A673 (cell line): ENCODE data around the gene PLA2G15.

ENCODE experiments used
- CTCF ChIP-seq: fragments of 300-800, 200-600 bp; sonication (generic); conservative IDR thresholded peaks from 2 replicates; pipeline ENCODE4 v1.5.1; 2017; ENCODE audit warnings: low read depth, mild to moderate bottlenecking, antibody characterized with exemption, low read length, moderate library complexity, mixed read lengths
- EZH2 ChIP-seq: fragments of 200-600 bp; sonication (generic); IDR thresholded peaks from 2 replicates; pipeline ENCODE4 v1.6.1; 2017; ENCODE audit warnings: borderline replicate concordance, low read depth, mild to moderate bottlenecking, mixed read lengths, antibody characterized with exemption, low read length; ENCODE audit not compliant: poor library complexity, severe bottlenecking

GRCh38 chr16:68282064-68282452 is 36.9 kb downstream of the PLA2G15 start:
- TF ChIP-seq EZH2 (no peak), CTCF (no peak)
